GM20431 (cell line): ENCODE results near the gene SH2D5.

Experiments
- in situ Hi-C: fragments of 300-500 bp; cut with MseI, MboI; formaldehyde crosslinking; loops from one replicate; pipeline ENCODE4 v1.15.0; 2020; ENCODE audit warnings: low sequenced_read_pairs; ENCODE audit not compliant: unreplicated experiment

The SH2D5 gene

DNA sequence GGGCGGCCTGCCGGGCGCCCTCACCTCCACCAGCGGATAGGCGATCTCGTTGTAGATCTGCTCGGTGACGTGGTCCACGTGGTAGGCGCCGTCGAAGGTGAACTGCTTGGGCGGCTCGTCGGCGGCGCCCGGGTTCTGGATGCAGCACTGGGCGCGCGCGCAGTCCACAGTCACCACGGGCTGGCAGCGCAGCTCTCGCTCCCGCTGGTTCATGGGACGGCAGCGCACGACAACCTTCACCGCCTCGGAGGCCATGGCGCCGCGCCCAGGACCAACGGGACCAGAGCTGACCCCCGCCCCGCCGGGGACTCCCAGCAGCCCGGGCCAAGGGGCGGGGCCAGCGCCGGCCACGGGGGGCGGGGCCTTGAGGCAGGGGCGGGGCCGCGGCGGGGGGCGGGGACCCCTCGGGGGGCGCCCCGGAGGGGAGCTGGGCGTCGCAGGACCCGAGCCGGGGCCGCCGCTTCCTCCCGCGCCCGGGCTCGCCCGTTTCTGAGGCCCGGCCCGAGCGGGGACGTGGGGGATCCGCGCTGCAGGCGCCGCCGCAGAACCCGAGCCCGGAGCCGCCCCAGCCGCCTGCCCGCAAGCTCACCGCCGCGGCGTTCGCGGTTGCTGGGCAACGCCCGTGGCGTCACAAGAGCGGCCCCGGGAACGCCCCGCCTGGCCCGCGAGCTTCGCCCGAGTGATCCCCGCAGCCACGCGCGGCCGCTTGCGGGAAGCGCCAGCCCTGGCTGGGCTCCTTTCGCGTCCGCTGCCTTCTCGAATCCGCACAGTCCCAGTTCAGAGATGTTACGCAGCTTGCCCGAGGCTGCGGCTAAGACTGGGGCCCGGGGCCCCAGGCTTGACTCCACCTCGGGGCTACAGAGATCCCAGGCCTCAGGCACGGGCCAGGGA lies 14.8 kb downstream of the SH2D5 start, which contains the start of gene KIF17:
Gene KIF17 (minus strand): TSS at position 556 of the 891 bp plus-strand sequence. CDS start 301 bp downstream, at position 255.
- in situ Hi-C loops, result no loop called here

GRCh38 chr1:20716232-20716631 lies 16.3 kb downstream of the SH2D5 start:
- in situ Hi-C loops, result no loop called here

DNA sequence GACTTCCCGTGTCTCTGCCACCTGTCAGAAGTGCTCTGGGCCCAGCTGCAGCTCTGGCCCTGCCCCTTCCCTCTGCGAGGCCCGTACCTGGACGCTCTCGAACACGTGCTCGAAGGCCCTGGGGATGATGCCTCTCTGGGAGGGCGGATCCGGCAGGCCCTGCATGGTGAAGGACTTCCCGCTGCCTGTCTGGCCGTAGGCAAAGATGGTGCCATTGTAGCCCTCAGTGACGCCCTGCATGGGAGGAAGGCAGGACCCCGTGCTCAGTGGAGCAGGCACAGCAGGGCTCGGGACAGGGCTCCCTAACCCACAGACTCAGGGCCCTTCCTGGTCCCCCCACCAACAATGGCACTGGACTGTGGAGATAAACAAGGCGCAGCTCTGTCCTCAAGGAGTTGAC lies 17.1 kb downstream of the SH2D5 start:
- in situ Hi-C loops, result no loop called here

DNA sequence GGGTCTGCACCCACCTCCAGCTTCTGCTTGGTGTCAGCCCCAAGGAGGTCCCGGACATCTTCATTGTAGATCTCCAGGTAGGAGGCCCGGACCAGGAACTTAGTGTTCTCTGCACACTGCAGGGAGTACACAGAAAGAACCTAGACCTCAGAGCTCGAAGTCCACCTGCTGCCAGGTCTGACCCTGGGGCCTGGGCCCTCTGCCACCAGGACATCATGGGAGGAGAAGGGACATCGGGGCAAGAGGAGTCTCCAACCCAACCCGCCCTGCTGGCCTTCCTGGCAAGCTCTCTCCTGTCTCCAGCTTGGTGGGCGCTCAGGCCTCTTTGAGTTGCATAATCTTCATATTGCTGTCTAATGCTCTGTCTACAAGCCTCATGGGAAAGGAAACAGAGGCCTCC lies 19.1 kb downstream of the SH2D5 start:
- in situ Hi-C loops, result no loop called here

- in situ Hi-C loops, result no loop called here
These were observed 20.3 kb downstream of the SH2D5 start for GRCh38 chr1:20712215-20712577.

GRCh38 chr1:20711285-20712214 lies 21.0 kb downstream of the SH2D5 start:
- in situ Hi-C loops, result no loop called here

- in situ Hi-C loops, result no loop called here
These were observed 21.8 kb downstream of the SH2D5 start for GRCh38 chr1:20710469-20711284.

DNA sequence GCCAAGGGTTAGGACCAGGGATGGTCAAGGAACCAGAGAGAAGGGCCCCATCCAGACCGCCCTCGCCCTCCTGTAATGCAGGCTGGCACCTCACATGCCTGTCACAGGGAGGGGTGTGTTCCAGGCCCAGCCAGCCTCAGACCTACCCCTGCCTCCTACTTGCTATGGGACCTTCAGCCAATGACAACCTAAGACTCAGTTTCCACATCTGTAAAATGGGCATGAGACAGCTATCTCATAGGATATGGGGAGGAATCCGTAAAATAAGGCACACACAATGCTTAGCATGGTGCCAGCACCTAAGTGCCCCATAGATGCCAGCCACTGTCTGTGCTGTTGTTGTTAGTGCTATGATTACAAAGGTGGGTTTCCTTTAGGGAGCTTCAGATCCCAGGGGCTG lies 22.6 kb downstream of the SH2D5 start:
- in situ Hi-C loops, result no loop called here

GRCh38 chr1:20708891-20709290 lies 23.6 kb downstream of the SH2D5 start:
- in situ Hi-C loops, result no loop called here

GRCh38 chr1:20708057-20708456 lies 24.4 kb downstream of the SH2D5 start:
- in situ Hi-C loops, result no loop called here

DNA sequence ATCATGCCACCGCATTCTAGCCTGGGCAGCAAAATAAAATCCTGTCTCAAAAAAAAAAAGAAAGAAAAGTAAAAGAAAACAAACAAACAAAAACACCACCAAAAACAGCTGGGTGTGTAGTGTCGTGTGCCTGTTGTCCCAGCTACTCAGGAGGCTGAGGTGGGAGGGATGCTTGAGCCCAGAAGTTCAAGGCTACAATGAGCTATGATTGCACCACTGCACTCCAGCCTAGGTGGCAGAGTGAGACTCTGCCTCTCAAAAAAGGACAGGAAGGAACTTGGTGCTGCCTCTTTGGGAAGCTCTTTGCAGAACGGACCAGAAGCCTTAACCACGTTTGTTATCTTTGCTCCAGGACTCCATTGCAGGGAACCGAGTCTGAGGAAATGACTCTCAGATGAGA lies 25.7 kb downstream of the SH2D5 start:
- in situ Hi-C loops, result no loop called here

- in situ Hi-C loops, result no loop called here
These were observed 27.2 kb downstream of the SH2D5 start for GRCh38 chr1:20705203-20705755.

DNA sequence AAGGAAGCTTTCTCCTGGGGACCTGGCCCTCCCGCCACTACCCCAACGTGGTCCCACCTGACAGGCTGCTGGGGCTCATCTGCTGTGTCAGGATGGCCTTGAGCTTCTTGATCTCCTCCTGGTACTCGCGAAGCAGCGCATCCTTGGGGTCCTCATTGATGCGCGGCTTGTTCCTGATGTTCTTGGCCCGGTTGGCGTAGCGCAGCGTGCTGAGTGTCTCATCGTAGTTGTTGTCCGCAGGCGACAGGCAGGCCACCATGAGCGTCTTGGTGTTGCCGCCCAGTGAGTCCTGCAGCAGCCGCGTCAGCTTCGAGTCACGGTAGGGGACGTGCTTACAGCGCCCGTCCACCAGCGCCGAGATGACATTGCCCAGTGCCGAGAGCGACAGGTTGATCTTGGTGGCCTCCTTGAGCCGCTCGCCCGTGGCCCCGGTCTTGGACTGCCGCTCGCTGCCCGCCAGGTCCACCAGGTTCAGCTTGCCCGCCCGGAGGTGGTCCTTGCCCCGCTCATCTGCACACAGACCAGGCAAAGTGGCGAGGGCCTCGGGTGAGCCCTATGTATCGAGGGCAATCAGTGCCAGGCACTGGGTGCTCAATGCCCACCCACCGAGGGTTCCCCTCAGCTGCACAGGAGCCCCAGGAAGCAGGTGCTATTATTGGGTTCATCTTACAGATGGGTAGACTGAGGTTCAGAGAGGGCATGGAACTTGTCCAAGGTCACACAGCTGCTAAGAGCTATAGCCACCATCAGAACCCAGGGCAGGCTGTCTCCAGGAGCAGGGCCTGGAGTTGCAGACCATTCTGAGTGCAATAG lies 27.9 kb downstream of the SH2D5 start:
- in situ Hi-C loops, result no loop called here

- in situ Hi-C loops, result no loop called here
These were observed 29.3 kb downstream of the SH2D5 start for GRCh38 chr1:20703124-20703756.

GRCh38 chr1:20702416-20702815 lies 30.1 kb downstream of the SH2D5 start:
- in situ Hi-C loops, result no loop called here

DNA sequence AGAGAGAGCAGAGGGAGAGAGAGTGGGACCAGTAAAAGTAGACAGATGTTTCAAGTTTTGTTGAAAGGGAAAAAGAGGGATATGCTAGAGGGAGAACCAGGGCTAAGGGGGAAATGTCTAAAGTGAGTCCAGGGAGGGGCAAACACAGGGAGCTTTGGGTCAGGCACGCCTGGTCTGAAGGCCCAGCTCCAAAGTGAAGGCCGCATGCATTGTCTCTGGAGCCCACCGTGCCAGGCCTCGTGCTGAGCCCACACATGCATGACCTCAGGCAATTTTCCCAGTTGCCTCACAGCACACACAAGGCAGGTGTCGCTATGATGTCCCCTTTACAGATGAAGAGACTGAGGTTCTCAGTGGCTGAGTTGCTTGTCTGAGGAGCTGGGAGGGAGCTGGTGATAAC lies 30.7 kb downstream of the SH2D5 start:
- in situ Hi-C loops, result no loop called here

DNA sequence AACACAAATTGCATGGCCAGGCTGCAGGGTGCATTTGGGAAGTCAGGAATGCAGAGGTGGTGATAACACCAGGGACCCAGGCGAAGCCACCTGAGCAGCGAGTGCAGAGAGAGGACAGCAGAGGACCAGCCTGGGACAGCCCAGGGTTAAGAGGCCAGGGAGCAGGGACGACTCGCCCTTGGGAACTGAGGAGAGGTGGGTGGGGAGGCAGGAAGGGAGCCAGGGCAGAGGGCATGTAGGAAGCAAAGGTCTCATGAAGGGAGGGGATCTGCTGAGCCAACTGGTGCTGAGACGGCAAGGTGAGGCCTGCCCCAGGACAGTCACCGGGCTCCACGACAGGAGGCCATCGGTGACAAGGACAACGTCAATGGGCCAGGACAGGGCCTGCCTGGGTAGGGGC lies 31.1 kb downstream of the SH2D5 start:
- in situ Hi-C loops, result no loop called here

GRCh38 chr1:20700636-20701215 lies 31.8 kb downstream of the SH2D5 start:
- in situ Hi-C loops, result no loop called here
